Right atrium auricular region (tissue), 2 donors: ENCODE results near the gene RCAN1. TPM values are rescaled to one million over a fixed set of nuclear protein-coding genes. Genes with fewer than 3 reads are reported as not detected.
A peak's percentile ranks its signal among the peaks of the same experiment; 100 is the strongest.
"Not testable (repeated sequence)": the region's sequence is repeated elsewhere in the genome, so short reads cannot be mapped to it uniquely, and the experiment has no call there.

ENCODE experiments used
- DNase-seq: peaks from one replicate; pipeline ENCODE4 v3.0.0-alpha.2; 2019; ENCODE audit warnings: low spot score
- H3K27ac ChIP-seq, 2 donors: fragments of 200-600 bp; sonication (generic); 1 replicate in 1 of 2; 2 replicates in 1 of 2; pipeline ENCODE4 v1.5.1; 2016 to 2019
- H3K27me3 ChIP-seq, 2 donors: fragments of 200-600 bp; sonication (generic); one replicate each; pipeline versions ENCODE4 v1.5.1 to v1.6.0; 2017 to 2019
- H3K36me3 ChIP-seq: fragments of 200-600 bp; sonication (generic); one replicate; pipeline ENCODE4 v1.5.1; 2016
- H3K4me1 ChIP-seq, 2 donors: fragments of 200-600 bp; sonication (generic); one replicate each; pipeline versions ENCODE4 v1.5.1 to v1.6.0; 2017 to 2019
- H3K4me3 ChIP-seq, 2 donors: fragments of 200-600 bp; sonication (generic); 1 replicate in 1 of 2; 2 replicates in 1 of 2; pipeline ENCODE4 v1.5.1; 2017 to 2019; ENCODE audit warnings: mild to moderate bottlenecking in 1 of 2, moderate library complexity in 1 of 2
- H3K9me3 ChIP-seq, 2 donors: fragments of 200-600 bp; sonication (generic); one replicate each; pipeline ENCODE4 v1.5.1; 2019
- total RNA-seq, 2 donors: library from RNA; depleted of rRNA; stranded (reverse); fragments of >200 nt; gene quantifications; one replicate each; pipeline ENCODE4 v1.1.0, GENCODE V29; 2016
- TF ChIP-seq, protein P1 (sequence below), 2 donors: fragments of 200-600 bp; sonication (generic); IDR thresholded peaks; one replicate each; pipeline ENCODE4 v1.5.1; 2019; ENCODE audit warnings: antibody characterized with exemption in 2 of 2

The RCAN1 gene
- total RNA-seq, 2 donors from 2014 or later: 26.1 to 38.0 TPM

DNA sequence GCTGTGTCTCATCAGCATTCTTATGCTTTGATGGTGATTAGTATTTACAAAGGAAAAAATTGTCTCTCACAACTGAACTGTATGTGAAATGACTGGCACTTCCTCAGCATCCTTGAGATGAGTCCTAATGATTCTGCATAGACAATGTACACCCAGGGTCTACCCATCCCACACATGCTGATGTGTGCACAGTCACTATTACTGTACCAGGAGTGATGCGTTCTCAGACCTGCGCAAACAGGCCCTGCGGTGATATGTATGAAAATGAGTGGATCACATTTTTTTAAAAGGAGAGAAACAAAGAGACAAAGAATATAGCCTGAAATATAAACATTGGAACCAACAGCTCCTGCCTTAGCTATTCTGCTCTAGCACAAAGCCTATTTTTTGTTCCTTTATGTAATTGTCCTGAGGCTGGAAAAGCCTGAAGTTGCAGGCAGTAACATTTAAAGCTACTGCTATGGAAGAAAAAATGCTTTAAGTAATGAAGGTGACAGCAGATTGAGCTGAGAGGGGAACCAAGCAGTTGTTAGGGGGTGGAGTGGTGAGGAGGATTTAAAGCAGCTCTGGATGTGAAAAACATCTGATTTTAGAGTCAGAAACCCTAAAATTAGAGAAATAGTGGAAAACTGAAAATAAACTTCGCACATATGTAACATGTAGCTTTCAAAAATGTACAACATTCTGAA, 5.5 kb downstream of the RCAN1 start:
- DNase-seq: peak; percentile 32

DNA sequence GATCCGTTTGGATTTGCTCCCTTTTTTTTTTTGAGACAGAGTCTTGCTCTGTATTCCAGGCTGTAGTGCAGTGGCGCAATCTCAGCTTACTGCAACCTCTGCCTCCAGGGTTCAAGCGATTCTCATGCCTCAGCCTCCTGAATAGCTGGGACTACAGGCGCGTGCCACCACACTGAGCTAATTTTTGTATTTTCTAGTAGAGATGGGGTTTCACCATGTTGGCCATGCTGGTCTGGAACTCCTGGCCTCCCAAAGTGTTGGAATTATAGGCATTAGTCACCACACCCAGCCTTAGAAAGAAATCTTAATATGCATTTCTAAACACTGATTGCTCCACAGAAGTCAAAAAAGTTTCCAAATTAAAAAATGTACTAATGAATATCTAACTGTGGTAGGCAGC, 7.5 kb downstream of the RCAN1 start:
- H3K36me3 ChIP-seq, H3K27me3 ChIP-seq, H3K4me3 ChIP-seq, H3K27ac ChIP-seq, H3K9me3 ChIP-seq: not testable (repeated sequence)
- H3K4me1 ChIP-seq: peaks cover 0 to 19% of the 10 kb centered on the region in 2 donors
- DNase-seq: peak; percentile 21

More for the DNA sequence above, 5.5 kb downstream of the RCAN1 start:
- no peaks in the 10 kb centered on the region for H3K9me3 ChIP-seq
- no peak overlapping the region for H3K4me3 ChIP-seq
- TF ChIP-seq, protein P1, sequence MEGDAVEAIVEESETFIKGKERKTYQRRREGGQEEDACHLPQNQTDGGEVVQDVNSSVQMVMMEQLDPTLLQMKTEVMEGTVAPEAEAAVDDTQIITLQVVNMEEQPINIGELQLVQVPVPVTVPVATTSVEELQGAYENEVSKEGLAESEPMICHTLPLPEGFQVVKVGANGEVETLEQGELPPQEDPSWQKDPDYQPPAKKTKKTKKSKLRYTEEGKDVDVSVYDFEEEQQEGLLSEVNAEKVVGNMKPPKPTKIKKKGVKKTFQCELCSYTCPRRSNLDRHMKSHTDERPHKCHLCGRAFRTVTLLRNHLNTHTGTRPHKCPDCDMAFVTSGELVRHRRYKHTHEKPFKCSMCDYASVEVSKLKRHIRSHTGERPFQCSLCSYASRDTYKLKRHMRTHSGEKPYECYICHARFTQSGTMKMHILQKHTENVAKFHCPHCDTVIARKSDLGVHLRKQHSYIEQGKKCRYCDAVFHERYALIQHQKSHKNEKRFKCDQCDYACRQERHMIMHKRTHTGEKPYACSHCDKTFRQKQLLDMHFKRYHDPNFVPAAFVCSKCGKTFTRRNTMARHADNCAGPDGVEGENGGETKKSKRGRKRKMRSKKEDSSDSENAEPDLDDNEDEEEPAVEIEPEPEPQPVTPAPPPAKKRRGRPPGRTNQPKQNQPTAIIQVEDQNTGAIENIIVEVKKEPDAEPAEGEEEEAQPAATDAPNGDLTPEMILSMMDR (IDR thresholded peaks at IDR 0.05): no peak
- H3K4me1 ChIP-seq: peaks cover 0 to 28% of the 10 kb centered on the region in 2 donors
- H3K27me3 ChIP-seq: no peaks in the 10 kb centered on the region
- H3K36me3 ChIP-seq: no peaks in the 10 kb centered on the region
- H3K27ac ChIP-seq: no peak overlapping the region

DNA sequence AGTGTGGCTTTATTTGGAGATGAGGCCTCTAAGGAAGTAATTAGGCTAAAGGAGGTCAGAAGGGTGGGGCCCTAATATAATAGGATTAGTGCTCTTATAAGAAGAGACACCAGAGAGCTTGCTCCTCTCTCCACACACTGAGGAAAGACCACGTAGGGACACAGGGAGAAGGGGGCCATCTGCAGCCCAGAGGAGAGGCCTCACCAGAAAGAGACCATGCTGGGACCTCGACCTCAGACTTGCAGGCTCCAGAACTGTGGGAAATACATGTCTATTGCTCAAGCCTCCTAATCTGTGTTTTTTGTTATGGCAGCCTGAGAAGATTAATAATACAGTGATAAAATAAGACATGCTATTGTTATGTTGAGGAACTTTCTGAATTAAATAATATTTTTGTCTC, 8.3 kb downstream of the RCAN1 start:
- TF ChIP-seq, protein P1 (IDR thresholded peaks at IDR 0.05): no peak
- H3K9me3 ChIP-seq: no peaks in the 10 kb centered on the region
- H3K4me3 ChIP-seq: no peak overlapping the region
- no peaks in the 10 kb centered on the region for H3K27me3 ChIP-seq
- DNase-seq: peak; percentile 11
- no peaks in the 10 kb centered on the region for H3K36me3 ChIP-seq
- no peak overlapping the region for H3K27ac ChIP-seq
- peaks cover 0 to 14% of the 10 kb centered on the region in 2 donors for H3K4me1 ChIP-seq

DNA sequence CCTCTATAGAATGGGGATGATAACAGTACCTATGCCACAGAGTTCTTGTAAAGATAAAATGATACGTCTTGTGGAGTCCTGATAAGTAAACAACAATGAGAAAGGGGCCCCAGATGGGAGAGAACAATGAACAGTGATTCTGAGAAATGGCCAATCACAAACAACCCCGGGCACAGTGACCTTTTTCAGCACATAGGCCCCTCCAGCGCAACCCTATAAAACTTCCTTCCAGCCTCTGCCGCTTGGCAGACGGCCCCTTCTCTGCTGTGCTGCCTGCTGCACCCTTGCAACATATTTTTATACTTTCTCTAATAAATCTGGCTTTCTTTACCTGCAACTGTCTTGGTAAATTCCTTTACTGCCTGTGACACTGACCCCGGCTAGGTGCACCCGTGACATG, 8.9 kb downstream of the RCAN1 start:
- peaks cover 0 to 13% of the 10 kb centered on the region in 2 donors for H3K4me1 ChIP-seq
- no peak for DNase-seq
- H3K36me3 ChIP-seq: no peaks in the 10 kb centered on the region
- no peak overlapping the region for H3K27ac ChIP-seq
- H3K4me3 ChIP-seq: no peak overlapping the region
- no peaks in the 10 kb centered on the region for H3K9me3 ChIP-seq
- no peaks in the 10 kb centered on the region for H3K27me3 ChIP-seq
- TF ChIP-seq, protein P1 (IDR thresholded peaks at IDR 0.05): no peak

DNA sequence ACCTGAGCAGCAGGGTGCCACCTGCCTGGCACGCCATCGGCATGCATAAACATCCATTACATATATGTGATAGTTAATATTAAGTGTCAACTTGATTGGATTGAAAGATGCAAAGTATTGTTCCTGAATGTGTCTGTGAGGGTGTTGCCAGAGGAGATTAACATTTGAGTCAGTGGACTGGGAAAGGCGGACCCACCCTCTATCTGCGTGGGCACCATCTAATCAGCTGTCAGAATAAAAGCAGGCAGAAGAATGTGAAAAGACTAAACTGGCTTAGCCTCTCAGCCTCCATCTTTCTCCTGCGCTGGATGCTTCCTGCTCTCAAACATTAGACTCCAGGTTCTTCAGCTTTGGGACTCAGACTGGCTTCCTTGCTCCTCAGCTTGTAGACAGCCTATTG, 10.0 kb downstream of the RCAN1 start:
- not testable (repeated sequence) for H3K36me3 ChIP-seq, H3K9me3 ChIP-seq, H3K27me3 ChIP-seq, DNase-seq, H3K4me3 ChIP-seq, H3K27ac ChIP-seq
- H3K4me1 ChIP-seq: peaks cover 0 to 13% of the 10 kb centered on the region in 2 donors

DNA sequence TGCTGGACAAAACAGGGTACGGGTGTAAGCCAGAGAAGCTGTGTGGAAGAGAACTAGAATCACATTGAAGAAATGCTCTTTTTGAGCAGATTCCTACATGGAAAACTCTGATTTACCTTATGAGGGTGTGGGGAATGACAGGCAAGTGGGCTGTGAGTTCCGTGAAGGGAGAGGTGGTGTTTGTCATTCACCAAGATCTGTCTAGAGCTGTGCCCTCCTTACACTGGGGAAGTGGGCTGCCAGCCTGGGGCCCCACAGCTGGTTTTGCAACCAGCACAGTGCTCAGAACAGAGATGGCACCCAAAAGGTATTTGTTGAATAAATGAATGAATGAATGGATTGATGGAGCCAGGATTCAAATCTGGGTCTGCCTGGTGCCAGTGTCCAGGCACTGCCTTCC, 10.4 kb downstream of the RCAN1 start:
- no peaks in the 10 kb centered on the region for H3K9me3 ChIP-seq
- no peak overlapping the region for H3K27ac ChIP-seq
- peaks cover 0 to 13% of the 10 kb centered on the region in 2 donors for H3K4me1 ChIP-seq
- DNase-seq: no peak
- H3K27me3 ChIP-seq: no peaks in the 10 kb centered on the region
- H3K36me3 ChIP-seq: no peaks in the 10 kb centered on the region
- no peak overlapping the region for H3K4me3 ChIP-seq
- TF ChIP-seq, protein P1 (IDR thresholded peaks at IDR 0.05): no peak

DNA sequence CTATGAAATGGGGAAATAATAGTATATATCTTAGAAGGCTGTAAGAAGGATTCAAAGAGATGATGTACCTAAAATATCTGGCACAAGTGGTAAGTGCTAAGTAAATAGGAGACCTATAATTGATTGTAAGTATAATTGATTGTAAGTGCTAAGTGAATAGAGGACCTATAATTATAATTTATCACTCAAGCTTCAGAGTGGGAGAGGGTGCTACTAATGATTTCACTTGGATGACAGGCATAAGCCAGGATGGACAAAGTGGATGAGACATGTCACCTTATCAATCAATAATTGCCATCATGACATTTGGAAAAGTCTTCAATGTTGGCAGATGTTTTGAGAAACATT, 11.2 kb downstream of the RCAN1 start:
- no peak overlapping the region for H3K4me3 ChIP-seq
- TF ChIP-seq, protein P1 (IDR thresholded peaks at IDR 0.05): no peak
- no peak overlapping the region for H3K27ac ChIP-seq
- no peaks in the 10 kb centered on the region for H3K36me3 ChIP-seq
- no peak for DNase-seq
- H3K4me1 ChIP-seq: peaks cover 0 to 13% of the 10 kb centered on the region in 2 donors
- H3K27me3 ChIP-seq: no peaks in the 10 kb centered on the region
- no peaks in the 10 kb centered on the region for H3K9me3 ChIP-seq
